Thyroid gland (tissue), 4 donors: ENCODE measurements around the gene NIPBL.

Source experiments
- CTCF ChIP-seq, 6 experiments: fragments of 200-600 bp in 3 of 6; fragments of 450-650 bp in 3 of 6; sonication (generic) in 3 of 6; IDR thresholded peaks; one replicate each; pipeline ENCODE4 v1.5.1; 2016 to 2019; ENCODE audit warnings: antibody characterized with exemption in 6 of 6, mild to moderate bottlenecking in 2 of 6, inconsistent platforms in 1 of 6, moderate library complexity in 1 of 6
- POLR2A ChIP-seq, 2 donors: fragments of 450-650 bp; IDR thresholded peaks; one replicate each; pipeline ENCODE4 v1.6.1; 2017; ENCODE audit warnings: antibody characterized with exemption in 2 of 2, mild to moderate bottlenecking in 2 of 2, moderate library complexity in 1 of 2

- TF ChIP-seq CTCF (IDR thresholded peaks at IDR 0.05) (no peak), POLR2A (IDR thresholded peaks at IDR 0.05) (no peak)
Measured at GRCh38 chr5:36988396-36988795, 111.8 kb downstream of the NIPBL start.
